ENCODE results near the gene KNDC1. TPM values are rescaled to one million over a fixed set of nuclear protein-coding genes. Genes with fewer than 3 reads are reported as not detected.

The KNDC1 gene
- total RNA-seq, 1 experiment from 2014 or later = 15.7 TPM

- Histone ChIP-seq H3K4ac (ENCODE audit: low read depth, low read length) (no peak overlapping the region), H3K4me2 (ENCODE audit: insufficient read depth, insufficient read length, low read length) (no peak overlapping the region), H3K23ac (ENCODE audit: insufficient read length, low read depth, low read length) (no peak overlapping the region), H4K20me1 (ENCODE audit: control insufficient read depth, insufficient read depth, insufficient read length) (no peaks in the 10 kb centered on the region), H3K79me1 (ENCODE audit: insufficient read depth, low read depth, low read length, poor library complexity, severe bottlenecking) (no peaks in the 10 kb centered on the region), H2BK5ac (ENCODE audit: insufficient read length, low read length) (no peak overlapping the region), H2AK5ac (ENCODE audit: insufficient read length, low read length) (no peak overlapping the region), H3K79me2 (ENCODE audit: insufficient read depth, low read length) (no peaks in the 10 kb centered on the region), H3K18ac (ENCODE audit: insufficient read length, low read depth, low read length) (no peak overlapping the region), H4K5ac (ENCODE audit: insufficient read length, low read depth, low read length) (no peak overlapping the region), H2BK120ac (ENCODE audit: low read depth, low read length, poor library complexity, severe bottlenecking) (no peak overlapping the region), H2BK12ac (ENCODE audit: insufficient read length, low read depth, low read length) (no peak overlapping the region), H3T11ph (ENCODE audit: low read length) (no peak overlapping the region), H3K14ac (ENCODE audit: insufficient read depth, low read length) (no peak overlapping the region), H4K91ac (ENCODE audit: insufficient read length, low read depth, low read length) (no peak overlapping the region), H2BK15ac (ENCODE audit: low read depth, low read length) (no peak overlapping the region), H3K4me1 (ENCODE audit: insufficient read depth, low read length) (no peaks in the 10 kb centered on the region), H2BK20ac (ENCODE audit: low read depth, low read length, poor library complexity, severe bottlenecking) (no peak overlapping the region), H3K9ac (ENCODE audit: extremely low read depth, insufficient read length, low read length) (no peak overlapping the region), H4K8ac (replicated peaks; ENCODE audit: insufficient read length, low read depth, low read length) (no peak overlapping the region), H2AFZ (ENCODE audit: low read length) (no peak overlapping the region), H3K23me2 (ENCODE audit: insufficient read length, low read depth, low read length, poor library complexity, severe bottlenecking) (no peaks in the 10 kb centered on the region), H3K9me3 (ENCODE audit: control insufficient read depth, low read depth, low read length) (no peaks in the 10 kb centered on the region), H3K27me3 (ENCODE audit: insufficient read depth, low read length) (no peaks in the 10 kb centered on the region), H3K56ac (ENCODE audit: insufficient read length, low read depth, low read length) (no peak overlapping the region), H3K27ac (ENCODE audit: insufficient read length, low read depth, low read length) (no peak overlapping the region)
- no CpG with 5 or more reads among the region's 34 CpGs for WGBS (ENCODE audit: extremely low coverage, insufficient read length, low lambda C conversion rate)
- peaks cover 1% of the 10 kb centered on the region for H3K27me3 Mint-ChIP-seq (ENCODE audit: low read depth)
- no peak overlapping the region; a peak in 1 of 5 replicates for H3K4me3 Mint-ChIP-seq
- H3K27ac Mint-ChIP-seq = no peak overlapping the region; a peak in 1 of 7 replicates
- no peaks in the 10 kb centered on the region for H3K4me1 Mint-ChIP-seq
- no peak for DNase-seq
- peaks cover 2 to 5% of the 10 kb centered on the region in 2 experiments; a peak in 2 of 5 replicates for H3K9me3 Mint-ChIP-seq
- TF ChIP-seq CTCF (conservative IDR thresholded peaks at IDR 0.05) = no peak
- peaks cover 2 to 20% (median 12%) of the 10 kb centered on the region in 3 experiments; a peak in 5 of 7 replicates for H3K36me3 Mint-ChIP-seq (ENCODE audit: insufficient read depth in 1 of 3, low read depth in 3 of 3)
Measured at GRCh38 chr10:133211959-133212852, 52.2 kb downstream of the KNDC1 start.

Measured in H9 (cell line).